ENCODE data around the gene ATXN3L.

- no peak for TF ChIP-seq CTCF (IDR thresholded peaks at IDR 0.05)
- no peak for TF ChIP-seq POLR2A (IDR thresholded peaks at IDR 0.05)
- no peak for TF ChIP-seq POLR2AphosphoS5 (IDR thresholded peaks at IDR 0.05)
- no peak for TF ChIP-seq EP300 (IDR thresholded peaks at IDR 0.05)
These were observed 49.5 kb downstream of the ATXN3L start for GRCh38 chrX:13270360-13270759.

All from upper lobe of left lung (tissue), 4 donors.